Measurements from ENCODE around the gene SNRPA. TPM values are rescaled to one million over a fixed set of nuclear protein-coding genes. Genes with fewer than 3 reads are reported as not detected.

SNRPA gene
- total and polyA plus RNA-seq, 2 of the 13 experiments (the other 11 are each of a cell fraction or from before 2014, with no cell fraction given), result 59.6 to 162 TPM

GRCh38 chr19:40717325-40717879, 33.6 kb upstream of the SNRPA start:
- BruUV-seq (replicated peaks), result TSS peak; percentile 63
- Histone ChIP-seq H3K4me3 (replicated peaks in 1 of 3; ENCODE audit: insufficient read depth in 1 of 3, low read depth in 2 of 3, low read length in 3 of 3) (peak overlapping the region; percentile 90 to 99 (median 92)), H3K4me2 (ENCODE audit: low read depth, low read length) (peak overlapping the region; percentile 94), H3K4me1 (ENCODE audit: insufficient read depth, low read length) (peaks cover 51% of the 10 kb centered on the region), H3K27ac (ENCODE audit: extremely low read length, insufficient read depth, low read length) (peak overlapping the region; percentile 95), H3K27me3 (ENCODE audit: control insufficient read depth in 1 of 2, insufficient read depth in 2 of 2, low read length in 2 of 2) (no peaks in the 10 kb centered on the region; a peak in 1 of 5 replicates), H3K9me3 (ENCODE audit: low read length) (no peaks in the 10 kb centered on the region), H2AFZ (ENCODE audit: low read length) (no peak overlapping the region), H3K9ac (ENCODE audit: insufficient read depth, low read depth, low read length) (peak overlapping the region; percentile 96), H4K20me1 (ENCODE audit: insufficient read depth, low read length) (0 out of 2 replicates have a peak, but pooled peaks cover 4% of the 10 kb centered on the region), H3K79me2 (ENCODE audit: insufficient read depth, low read length) (peaks cover 51% of the 10 kb centered on the region), H3K36me3 (replicated peaks in 1 of 2; ENCODE audit: control insufficient read depth in 1 of 2, insufficient read depth in 2 of 2, low read length in 2 of 2) (0 out of 5 replicates have a peak, but pooled peaks cover 0 to 3% of the 10 kb centered on the region in 2 experiments)
- ChIA-PET POLR2A (interaction anchor here (0.7 to 2.4 kb wide), 20 partner anchors 9 to 647 kb away, joined by 3 to 30 read pairs (median 4); partner anchors contain the start of genes ACTMAP, B9D2, EGLN2 and RAB4B), CTCF (ENCODE audit: low intra/inter-chr PET ratio, low total read pairs) (no interaction called here)
- peak; percentile 32 for FAIRE-seq
- ATAC-seq, result peak; percentile 2
- intact Hi-C loops (cut with micrococcal nuclease; ENCODE audit: unreplicated experiment) (loop anchor here (5.0 kb wide), 1 partner anchor 90 kb away; no protein-coding TSS in a partner anchor), in situ Hi-C loops (cut with HindIII; ENCODE audit: extremely low pct_ligation_motif_present, low pct_unique_long_range_greater_than_20kb) (loop anchor here (5.0 kb wide), 1 partner anchor 35 kb away; the partner anchor contains the start of genes ACTMAP and SNRPA)
- no peak for DNase-seq (ENCODE audit: low spot score)
- WGBS (ENCODE audit: low lambda C conversion rate), result 4% methylated on average over 4 of the region's 20 CpGs
- peak; percentile 72; the same call in 1 of the 2 replicates for TF ChIP-seq ZMAT3 (CRISPR knock-in tag; conservative IDR thresholded peaks at IDR 0.05)
- no peak for TF ChIP-seq SOX5 (CRISPR knock-in tag; IDR thresholded peaks at IDR 0.05; ENCODE audit: borderline replicate concordance)
- TF ChIP-seq UBTF (CRISPR knock-in tag; IDR thresholded peaks at IDR 0.05), result peak; percentile 68; the same call in 1 of the 2 replicates
- TF ChIP-seq HBP1 (CRISPR knock-in tag; IDR thresholded peaks at IDR 0.05; ENCODE audit: low read depth), result 0 out of 2 replicates have a peak, but pooled peaks have one; percentile 15
- TF ChIP-seq, protein P1, sequence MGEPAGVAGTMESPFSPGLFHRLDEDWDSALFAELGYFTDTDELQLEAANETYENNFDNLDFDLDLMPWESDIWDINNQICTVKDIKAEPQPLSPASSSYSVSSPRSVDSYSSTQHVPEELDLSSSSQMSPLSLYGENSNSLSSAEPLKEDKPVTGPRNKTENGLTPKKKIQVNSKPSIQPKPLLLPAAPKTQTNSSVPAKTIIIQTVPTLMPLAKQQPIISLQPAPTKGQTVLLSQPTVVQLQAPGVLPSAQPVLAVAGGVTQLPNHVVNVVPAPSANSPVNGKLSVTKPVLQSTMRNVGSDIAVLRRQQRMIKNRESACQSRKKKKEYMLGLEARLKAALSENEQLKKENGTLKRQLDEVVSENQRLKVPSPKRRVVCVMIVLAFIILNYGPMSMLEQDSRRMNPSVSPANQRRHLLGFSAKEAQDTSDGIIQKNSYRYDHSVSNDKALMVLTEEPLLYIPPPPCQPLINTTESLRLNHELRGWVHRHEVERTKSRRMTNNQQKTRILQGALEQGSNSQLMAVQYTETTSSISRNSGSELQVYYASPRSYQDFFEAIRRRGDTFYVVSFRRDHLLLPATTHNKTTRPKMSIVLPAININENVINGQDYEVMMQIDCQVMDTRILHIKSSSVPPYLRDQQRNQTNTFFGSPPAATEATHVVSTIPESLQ (CRISPR knock-in tag; conservative IDR thresholded peaks at IDR 0.05), result 0 out of 2 replicates have a peak, but pooled peaks have one; percentile 27
- peak; percentile 34; the same call in 1 of the 2 replicates for TF ChIP-seq ZMYM2 (CRISPR knock-in tag; IDR thresholded peaks at IDR 0.05)
- peak; percentile 63 for TF ChIP-seq HNF4A (CRISPR knock-in tag; IDR thresholded peaks at IDR 0.05)
- no peak for TF ChIP-seq TCF7 (IDR thresholded peaks at IDR 0.05; ENCODE audit: low read depth)
- no peak for TF ChIP-seq PTBP1 (IDR thresholded peaks at IDR 0.05; ENCODE audit: low read depth, low read length, poor library complexity, severe bottlenecking)
- 0 out of 2 replicates have a peak, but pooled peaks have one; percentile 16 for TF ChIP-seq ZNF446 (CRISPR knock-in tag; IDR thresholded peaks at IDR 0.05)
- TF ChIP-seq ZSCAN31 (CRISPR knock-in tag; IDR thresholded peaks at IDR 0.05; ENCODE audit: low read depth), result peak; percentile 46; the same call in 1 of the 2 replicates
- TF ChIP-seq ZNF441 (CRISPR knock-in tag; IDR thresholded peaks at IDR 0.05; ENCODE audit: borderline replicate concordance), result peak; percentile 17; the same call in 1 of the 2 replicates
- TF ChIP-seq ASH2L (IDR thresholded peaks at IDR 0.05; ENCODE audit: insufficient read length, low read depth, low read length), result peak; percentile 35
- peak; percentile 44; the same call in 1 of the 2 replicates for TF ChIP-seq PHF8 (CRISPR knock-in tag; IDR thresholded peaks at IDR 0.05)
- TF ChIP-seq PHF21A (CRISPR knock-in tag; IDR thresholded peaks at IDR 0.05), result peak; percentile 36; the same call in 1 of the 2 replicates
- TF ChIP-seq ZNF235 (CRISPR knock-in tag; IDR thresholded peaks at IDR 0.05; ENCODE audit: borderline replicate concordance), result 0 out of 2 replicates have a peak, but pooled peaks have one; percentile 47
- TF ChIP-seq SIN3A (IDR thresholded peaks at IDR 0.05; ENCODE audit: borderline replicate concordance, low read depth, low read length), result 0 out of 2 replicates have a peak, but pooled peaks have one; percentile 12
- 0 out of 2 replicates have a peak, but pooled peaks have one; percentile 9 for TF ChIP-seq RXRA (CRISPR knock-in tag; IDR thresholded peaks at IDR 0.05)

Data from HepG2 (cell line).